AG04449 (cell line): Measurements from ENCODE around the gene ATP2C2.

Source experiments
- CTCF ChIA-PET: fragments of 350-600 bp; formaldehyde crosslinking; extraction: SDS; loops from one replicate; lab custom pipeline; 2021; ENCODE audit warnings: antibody characterized with exemption; lab: Yijun Ruan, JAX
- POLR2A ChIA-PET: fragments of 400-600, 350-600 bp; formaldehyde crosslinking; extraction: SDS; loops from one replicate; lab custom pipeline; 2020; ENCODE audit warnings: antibody characterized with exemption, inconsistent platforms; lab: Yijun Ruan, JAX
- DNase-seq: peaks from one replicate; pipeline ENCODE4 v3.0.0-alpha.2; 2010; ENCODE audit warnings: low read depth, low spot score
- H3K4me3 ChIP-seq: 2 replicates; pipeline ENCODE4 v1.5.1; 2011; ENCODE audit warnings: low read depth, mild to moderate bottlenecking, control low read depth, low read length
- TF ChIP-seq, protein P1 (sequence below): IDR thresholded peaks from one replicate; pipeline ENCODE4 v1.5.1; 2011; ENCODE audit warnings: mild to moderate bottlenecking, moderate library complexity, low read length, control low read depth, inconsistent platforms; ENCODE audit not compliant: insufficient read depth; ENCODE audit errors: missing control alignments

Gene ATP2C2

DNA sequence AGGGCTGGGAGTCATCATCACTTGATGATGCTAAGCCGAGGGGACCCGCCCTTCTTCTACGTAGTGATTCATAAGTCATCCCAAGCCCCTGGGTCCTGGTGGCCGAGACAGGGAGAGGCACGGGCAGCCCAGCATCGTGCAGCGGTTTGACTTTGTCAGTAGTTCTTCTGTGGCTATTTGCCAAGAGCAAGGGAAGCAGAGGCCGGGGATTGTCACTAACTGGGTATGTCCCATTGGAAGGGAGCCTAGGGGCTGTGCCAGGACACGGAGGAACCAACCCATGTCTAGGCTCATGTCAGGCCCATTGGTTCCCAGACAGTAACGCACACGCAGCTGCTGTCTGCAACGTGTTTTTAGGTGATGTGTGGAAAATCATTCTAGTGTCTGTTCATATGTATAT is 58.5 kb downstream of the ATP2C2 start:
- POLR2A ChIA-PET: no interaction called here
- DNase-seq: no peak
- TF ChIP-seq, protein P1, sequence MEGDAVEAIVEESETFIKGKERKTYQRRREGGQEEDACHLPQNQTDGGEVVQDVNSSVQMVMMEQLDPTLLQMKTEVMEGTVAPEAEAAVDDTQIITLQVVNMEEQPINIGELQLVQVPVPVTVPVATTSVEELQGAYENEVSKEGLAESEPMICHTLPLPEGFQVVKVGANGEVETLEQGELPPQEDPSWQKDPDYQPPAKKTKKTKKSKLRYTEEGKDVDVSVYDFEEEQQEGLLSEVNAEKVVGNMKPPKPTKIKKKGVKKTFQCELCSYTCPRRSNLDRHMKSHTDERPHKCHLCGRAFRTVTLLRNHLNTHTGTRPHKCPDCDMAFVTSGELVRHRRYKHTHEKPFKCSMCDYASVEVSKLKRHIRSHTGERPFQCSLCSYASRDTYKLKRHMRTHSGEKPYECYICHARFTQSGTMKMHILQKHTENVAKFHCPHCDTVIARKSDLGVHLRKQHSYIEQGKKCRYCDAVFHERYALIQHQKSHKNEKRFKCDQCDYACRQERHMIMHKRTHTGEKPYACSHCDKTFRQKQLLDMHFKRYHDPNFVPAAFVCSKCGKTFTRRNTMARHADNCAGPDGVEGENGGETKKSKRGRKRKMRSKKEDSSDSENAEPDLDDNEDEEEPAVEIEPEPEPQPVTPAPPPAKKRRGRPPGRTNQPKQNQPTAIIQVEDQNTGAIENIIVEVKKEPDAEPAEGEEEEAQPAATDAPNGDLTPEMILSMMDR: no peak
- CTCF ChIA-PET: no interaction called here
- H3K4me3 ChIP-seq: no peak overlapping the region

DNA sequence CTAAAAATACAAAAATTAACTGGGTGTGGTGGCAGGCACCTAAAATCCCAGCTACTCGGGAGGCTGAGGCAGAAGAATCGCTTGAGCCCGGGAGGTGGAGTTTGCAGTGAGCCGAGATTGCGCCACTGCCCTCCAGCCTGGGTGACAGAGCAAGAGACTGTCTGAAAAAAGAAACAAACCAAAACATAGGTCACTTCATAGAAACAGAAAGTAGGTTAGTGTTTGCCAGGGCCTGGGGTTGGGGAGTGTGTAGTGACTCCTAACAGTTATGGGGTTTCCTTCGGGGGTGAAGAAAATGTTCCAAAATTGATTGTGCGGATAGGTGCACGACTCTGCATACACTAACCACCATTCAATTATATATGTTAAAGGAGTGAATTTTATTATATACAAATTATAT is 59.2 kb downstream of the ATP2C2 start:
- CTCF ChIA-PET: no interaction called here
- TF ChIP-seq, protein P1: no peak
- no peak overlapping the region for H3K4me3 ChIP-seq
- POLR2A ChIA-PET: no interaction called here
- no peak for DNase-seq

DNA sequence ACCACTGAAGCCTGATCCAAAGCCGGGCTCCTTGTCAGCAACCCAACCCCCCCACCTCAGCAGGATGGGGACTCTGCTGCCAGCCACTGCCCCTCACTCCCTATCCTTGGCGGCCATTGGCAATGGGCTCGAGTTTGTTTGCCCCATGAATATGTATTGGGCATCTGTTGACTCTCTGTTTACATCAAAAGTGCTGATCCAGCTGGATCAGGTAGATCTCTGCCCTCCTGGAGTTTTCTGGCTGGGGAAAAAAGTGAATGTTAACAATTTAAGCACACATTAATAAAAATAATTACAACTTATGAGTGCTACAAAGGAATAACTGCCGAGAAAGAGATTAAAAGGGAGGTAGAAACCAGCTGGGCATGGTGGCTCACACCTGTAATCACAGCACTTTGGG is 62.5 kb downstream of the ATP2C2 start:
- DNase-seq: no peak
- TF ChIP-seq, protein P1: no peak
- CTCF ChIA-PET: no interaction called here
- H3K4me3 ChIP-seq: no peak overlapping the region
- POLR2A ChIA-PET: no interaction called here

DNA sequence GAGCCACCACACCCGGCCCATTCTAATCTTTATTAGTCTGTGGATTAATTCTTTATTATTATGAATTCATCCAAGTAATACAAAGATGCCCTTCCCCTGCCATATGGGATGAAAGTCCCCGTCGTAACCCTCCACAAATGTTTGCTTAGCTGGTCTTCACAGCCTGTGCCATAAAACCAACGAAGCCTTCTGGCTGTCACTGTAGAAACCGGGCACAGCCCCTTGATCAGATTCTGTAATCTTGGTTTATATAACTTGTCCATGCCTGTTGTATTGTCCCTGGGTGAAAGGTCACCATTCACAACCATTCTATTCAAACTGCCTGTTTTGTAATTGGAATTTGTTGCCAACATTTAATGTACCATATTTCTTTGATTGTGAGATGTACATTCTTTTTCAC is 66.5 kb downstream of the ATP2C2 start:
- ChIA-PET CTCF (no interaction called here), POLR2A (no interaction called here)
- no peak for DNase-seq
- TF ChIP-seq, protein P1: no peak
- H3K4me3 ChIP-seq: no peak overlapping the region

DNA sequence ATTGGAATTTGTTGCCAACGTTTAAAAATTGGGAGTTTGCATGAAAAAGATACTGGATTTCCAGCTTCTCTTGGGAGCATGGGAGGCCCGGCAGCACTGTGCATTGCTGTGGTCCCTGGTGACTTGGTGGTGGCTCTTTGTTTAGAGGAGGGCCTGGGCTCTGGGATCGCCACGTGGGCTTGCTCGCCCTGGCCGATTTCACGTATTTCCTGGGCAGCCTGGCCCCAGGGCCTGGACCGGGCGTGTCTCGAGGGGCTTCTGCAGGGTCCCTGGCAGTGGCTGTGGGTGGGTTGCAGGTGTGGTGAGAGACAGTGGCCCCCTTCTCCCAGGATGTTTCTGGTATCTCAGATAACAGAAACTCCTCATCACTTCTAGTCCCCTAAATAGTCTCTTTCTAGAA is 67.9 kb downstream of the ATP2C2 start:
- no peak overlapping the region for H3K4me3 ChIP-seq
- POLR2A ChIA-PET: no interaction called here
- no peak for DNase-seq
- TF ChIP-seq, protein P1: no peak
- CTCF ChIA-PET: no interaction called here

DNA sequence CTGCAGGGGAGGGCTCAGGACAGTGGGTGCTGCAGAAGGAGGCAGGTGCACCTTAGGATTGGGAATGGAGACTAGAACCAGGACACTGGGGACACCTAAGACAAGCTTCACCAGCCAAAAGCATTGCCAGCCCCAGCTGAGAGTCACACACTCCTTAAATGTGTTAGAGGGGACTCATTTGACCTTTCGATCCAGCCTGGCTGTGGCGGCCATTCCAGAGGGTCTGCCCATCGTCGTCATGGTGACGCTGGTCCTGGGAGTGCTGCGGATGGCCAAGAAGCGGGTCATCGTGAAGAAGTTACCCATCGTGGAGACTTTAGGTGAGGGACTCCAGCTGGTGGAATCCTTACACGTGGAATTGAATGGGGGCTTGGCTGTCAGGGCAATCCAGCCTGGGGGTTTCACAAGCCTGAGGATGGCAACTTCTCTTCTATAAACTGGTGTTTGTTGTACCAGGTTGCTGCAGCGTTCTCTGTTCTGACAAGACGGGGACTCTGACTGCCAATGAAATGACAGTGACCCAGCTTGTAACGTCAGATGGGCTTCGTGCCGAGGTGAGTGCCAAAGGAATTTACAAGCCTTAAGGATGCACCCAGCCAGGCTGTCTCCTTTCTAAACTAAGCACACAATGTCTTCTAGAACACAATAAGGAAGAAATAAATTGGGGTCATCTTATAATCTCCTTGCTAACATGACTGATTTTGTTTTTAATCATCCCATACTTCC is 70.8 kb downstream of the ATP2C2 start:
- DNase-seq: no peak
- H3K4me3 ChIP-seq: no peak overlapping the region
- ChIA-PET POLR2A (no interaction called here), CTCF (no interaction called here)
- TF ChIP-seq, protein P1: no peak
